GM19438 (cell line): Measurements from ENCODE around the gene GRAP.
"Not testable (repeated sequence)": the region's sequence is repeated elsewhere in the genome, so short reads cannot be mapped to it uniquely, and the experiment has no call there.

ENCODE experiments used
- ATAC-seq: cut with Tn5 transposase; IDR thresholded peaks from one replicate; pipeline ENCODE4 v1.9.1; 2021; ENCODE audit warnings: low read depth; ENCODE audit not compliant: unreplicated experiment

Gene GRAP

GRCh38 chr17:19043032-19043431 lies 3.7 kb downstream of the GRAP start:
- peak; percentile 34 for ATAC-seq

GRCh38 chr17:19042369-19042768 lies 4.4 kb downstream of the GRAP start:
- not testable (repeated sequence) for ATAC-seq

DNA sequence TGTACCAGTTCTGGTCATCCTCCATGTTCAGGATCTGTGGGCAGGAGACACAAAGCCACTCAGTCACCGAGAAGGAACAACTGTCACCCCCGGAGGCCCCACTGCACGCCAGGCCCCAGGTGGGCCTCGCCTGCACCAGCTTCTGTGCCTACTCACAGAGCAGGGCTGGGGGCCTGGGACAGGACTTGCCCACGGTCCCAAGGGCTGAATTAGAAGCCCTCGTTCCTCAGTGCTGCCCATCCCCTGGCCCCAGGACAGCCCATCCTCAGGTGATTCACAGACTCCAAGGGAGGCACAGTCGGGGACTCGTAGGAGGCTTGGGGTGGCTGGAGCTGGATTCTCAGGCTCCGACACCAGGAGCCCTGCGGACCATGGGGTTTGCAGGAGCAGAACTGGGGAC lies 4.9 kb downstream of the GRAP start:
- ATAC-seq: not testable (repeated sequence)

DNA sequence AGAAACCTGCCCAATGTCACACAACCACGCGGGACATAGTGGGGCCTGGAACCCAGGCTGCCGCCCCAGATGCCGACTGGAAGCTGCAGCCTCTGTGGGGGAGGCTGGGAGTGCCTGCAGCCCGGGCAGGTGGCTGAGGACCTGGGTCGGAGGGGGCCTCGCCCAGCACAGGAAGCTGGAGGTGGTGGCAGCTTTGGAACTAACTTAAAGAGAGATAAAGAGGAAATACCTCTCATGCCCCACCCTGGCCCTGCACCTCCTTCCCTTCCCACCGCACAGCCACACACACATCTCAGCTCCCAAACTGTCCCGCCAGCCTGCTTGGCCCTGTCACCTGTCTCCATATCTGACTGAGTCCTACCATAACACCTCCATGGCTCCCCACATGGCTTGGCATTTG lies 6.4 kb downstream of the GRAP start:
- ATAC-seq: not testable (repeated sequence)

- ATAC-seq: not testable (repeated sequence)
Observed at GRCh38 chr17:19038730-19039129, 8.0 kb downstream of the GRAP start.

- not testable (repeated sequence) for ATAC-seq
Observed at GRCh38 chr17:19038007-19038406, 8.8 kb downstream of the GRAP start.

DNA sequence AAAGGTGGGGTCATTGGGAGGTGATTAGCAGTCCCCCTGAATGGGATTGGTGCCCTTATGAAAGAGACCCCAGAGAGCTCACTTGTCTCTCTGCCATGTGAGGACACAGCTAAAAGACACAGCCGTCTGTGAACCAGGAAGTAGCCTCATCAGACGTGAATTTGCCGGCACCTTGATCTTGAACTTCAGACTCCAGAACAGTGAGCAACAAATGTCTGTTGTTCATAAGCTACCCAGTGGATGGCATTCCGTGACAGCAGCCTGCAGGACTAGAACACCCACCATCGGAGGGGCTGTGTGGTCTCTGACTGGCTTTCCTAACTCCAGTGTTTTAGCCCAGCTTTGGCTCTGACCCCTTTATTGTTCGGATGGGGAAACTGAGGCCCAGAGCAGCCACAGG lies 9.2 kb downstream of the GRAP start:
- ATAC-seq: not testable (repeated sequence)

DNA sequence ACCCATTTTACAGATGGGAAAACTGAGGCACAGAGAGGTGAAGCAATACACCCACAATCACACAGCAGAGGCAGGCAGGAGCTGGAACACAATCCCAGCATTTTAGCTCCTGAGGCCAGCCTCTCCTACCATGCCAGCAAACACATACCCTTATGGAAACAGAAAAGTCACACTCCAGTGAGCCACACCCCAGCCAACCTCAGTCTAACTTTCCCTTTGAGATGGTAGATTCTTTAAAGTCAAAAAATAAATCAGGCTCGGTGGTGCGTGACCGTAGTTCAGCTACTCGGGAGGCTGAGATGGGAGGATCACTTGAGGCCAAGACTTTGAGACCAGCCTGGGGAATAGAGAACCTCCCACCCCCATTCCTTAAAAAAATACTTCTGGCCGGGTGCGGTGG lies 10.6 kb downstream of the GRAP start:
- ATAC-seq: not testable (repeated sequence)

DNA sequence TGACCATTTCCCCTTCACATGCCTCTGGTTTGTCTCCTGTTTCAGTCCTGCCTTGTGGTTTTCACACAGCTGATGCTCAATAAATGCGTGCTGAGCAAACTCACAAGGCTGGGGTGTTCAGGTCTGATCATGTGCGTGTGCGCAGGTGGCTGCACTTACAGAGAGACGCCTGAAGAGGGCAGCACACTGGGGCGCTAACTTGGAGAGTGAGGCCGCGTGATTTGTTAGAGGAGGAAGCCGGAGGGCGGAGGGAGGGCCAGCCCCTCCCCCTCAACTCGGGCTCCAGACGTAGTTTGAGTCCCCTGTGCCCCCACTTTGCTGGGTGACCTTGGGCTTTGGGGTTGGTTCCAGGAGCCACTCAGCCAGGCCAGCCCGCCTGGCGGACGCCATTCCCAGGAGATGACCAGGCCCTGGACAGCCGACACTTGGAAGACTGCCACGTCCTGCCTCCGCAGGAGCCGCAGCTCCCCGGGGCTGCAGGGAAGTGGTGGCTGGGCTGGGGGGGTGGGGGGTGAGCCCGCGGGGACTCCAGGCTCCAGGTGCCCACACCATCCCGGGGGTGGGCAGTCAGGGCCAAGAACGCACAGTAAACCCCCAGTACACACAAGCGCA lies 14.3 kb downstream of the GRAP start:
- peak; percentile 63 for ATAC-seq

DNA sequence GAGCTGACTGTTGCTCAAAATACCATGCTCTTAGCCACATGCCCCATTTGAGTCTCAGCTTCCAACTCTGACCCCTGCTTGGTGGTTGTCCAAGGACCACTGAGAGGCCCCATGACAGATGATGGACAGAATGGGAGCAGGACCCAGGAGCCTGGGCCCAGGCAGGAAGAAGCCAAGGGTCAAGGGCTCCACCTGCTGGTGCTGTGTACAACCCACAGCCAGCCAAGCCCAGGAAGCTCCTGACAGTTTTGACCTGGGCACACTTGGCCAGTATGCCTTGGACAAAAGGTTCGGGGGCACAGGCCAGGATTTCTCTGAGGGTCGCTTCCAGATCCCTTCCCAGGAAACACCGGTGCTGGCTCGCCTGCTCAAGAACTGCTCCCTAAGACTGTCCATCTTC lies 15.0 kb downstream of the GRAP start:
- ATAC-seq: not testable (repeated sequence)

DNA sequence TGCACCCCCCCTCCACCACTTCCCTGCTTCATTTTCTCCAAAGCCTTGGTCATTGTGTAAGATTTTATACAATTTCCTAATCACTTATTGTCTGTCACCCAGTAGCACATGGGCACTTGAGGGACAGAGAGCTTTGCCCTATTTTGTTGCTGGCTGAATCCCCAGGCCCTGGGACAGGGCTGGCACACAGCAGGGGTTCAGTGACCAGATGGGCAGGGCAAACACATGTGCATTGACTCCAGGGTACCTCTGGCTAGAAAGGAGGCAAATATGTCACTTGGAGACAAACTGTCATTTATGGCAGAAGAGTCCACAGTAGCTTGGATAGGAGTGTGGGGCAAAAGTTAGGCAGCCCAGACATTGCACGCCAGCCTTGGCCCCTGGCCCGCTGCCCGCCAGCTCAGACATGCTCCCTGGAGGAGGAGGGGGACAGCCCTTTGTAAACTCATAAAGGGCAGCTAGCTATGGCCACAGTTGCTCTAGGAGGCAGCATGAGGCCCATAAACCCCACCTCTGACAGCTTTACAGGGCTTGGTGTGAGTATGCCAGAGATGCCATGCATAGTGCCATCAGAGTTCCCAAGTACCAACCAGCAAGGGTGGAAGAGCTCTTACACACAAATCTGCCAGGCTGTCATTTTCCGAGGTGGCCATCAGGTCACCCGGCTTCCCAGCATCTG lies 15.8 kb downstream of the GRAP start:
- not testable (repeated sequence) for ATAC-seq

- ATAC-seq: not testable (repeated sequence)
Observed at GRCh38 chr17:19029740-19030139, 17.0 kb downstream of the GRAP start.

GRCh38 chr17:19028671-19029070 lies 18.1 kb downstream of the GRAP start:
- ATAC-seq: not testable (repeated sequence)

DNA sequence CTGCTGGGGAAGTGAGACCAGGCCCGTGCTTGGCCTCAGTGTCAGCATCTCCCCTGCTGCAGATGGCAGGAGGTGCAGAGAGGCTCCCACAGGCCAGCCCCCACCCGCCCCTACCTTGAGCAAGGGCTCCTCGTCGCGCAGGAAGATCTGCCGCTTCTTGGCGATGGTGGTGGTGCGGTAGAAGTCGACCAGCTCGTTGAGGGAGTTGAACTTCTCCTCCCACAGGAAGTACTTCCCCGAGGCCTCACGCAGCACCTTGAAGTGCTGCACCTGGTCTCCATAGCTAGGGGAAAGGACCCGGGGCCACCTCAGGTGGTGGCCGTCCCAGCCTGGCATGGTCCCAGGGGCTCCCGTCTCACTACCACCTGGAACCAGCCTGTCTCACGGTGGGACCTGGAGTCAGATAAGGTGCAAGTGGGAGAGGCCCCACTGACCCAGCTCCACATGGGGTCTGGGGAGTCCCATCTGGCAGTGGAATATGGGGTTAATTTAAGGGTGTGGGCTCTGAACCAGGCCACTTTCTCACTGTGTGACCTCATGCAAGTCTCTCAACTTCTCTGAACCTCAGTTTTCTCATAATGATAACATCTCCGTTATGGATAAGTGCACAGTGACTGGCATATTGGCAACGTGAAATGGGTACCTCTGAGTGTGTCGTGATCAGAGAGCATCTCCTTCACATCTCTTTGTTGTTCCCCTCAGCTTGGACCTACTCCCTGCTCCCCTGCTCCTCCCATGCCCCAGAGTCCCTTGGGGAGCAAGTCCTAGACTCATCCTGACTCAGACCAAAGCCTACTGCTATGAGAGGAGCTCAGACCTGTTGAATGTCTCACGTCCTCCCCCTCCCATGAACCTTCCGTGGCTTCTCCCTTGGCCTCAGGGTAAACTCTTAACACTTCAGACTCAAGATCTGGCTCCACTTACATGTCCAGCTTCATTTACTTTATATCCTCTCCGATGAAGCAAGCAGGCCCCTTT lies 22.4 kb downstream of the GRAP start:
- ATAC-seq: no peak

DNA sequence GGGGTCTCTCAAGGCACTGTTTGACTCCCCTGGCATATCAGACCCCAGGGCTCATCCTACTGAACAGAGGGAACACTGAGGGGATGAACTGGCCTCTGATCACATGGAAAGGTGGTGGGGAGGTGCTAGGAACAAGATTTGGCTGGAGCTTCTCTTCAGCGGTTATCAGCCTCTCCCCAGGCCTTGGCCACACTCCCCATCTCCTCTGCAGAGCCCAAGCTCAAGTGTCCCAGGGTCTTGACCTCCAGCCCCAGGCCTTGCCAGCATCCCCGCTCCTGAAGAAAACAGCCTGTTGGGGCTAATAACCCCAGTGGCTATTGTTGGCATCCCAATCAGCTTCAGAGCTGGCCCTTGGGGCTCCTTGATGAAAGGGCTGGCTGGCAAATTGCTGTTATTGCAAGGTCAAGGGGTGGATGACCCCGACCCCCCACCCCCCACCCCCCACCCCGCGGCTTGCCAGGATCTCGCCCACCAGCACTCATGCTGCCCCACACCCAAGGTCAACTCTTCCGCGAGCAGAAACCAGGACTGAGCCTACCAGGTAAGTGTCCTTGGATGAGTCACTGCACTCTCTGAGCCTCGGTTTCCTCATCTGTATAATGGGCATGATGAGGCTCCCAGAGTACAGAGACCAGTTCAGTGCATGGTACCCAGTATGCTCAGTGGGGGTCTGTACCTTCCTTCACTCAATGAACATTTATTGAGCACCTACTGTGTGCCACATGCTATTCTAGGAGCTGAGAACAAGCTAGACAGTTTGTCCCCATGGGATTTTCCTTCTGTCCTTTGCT lies 23.4 kb downstream of the GRAP start:
- ATAC-seq: no peak

DNA sequence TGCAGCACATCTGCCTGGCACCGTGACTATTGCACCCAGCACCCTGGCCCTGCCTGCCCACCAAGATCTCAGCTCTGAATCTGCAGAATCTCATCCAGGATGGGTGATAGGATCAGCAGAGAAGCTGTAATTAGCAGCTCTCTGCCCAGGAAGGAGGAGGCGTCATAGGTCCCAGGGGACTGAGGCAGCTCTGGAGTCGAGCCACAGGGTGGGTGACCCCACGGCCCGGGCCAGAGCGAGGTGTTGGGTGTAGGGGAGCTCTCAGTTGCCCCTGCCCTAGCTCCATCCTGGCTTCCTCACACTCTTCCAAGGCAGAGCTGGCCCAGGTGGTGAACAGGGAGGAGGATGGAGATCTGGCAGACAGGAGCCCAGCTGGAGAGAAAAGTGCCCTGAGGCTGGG lies 24.0 kb downstream of the GRAP start:
- ATAC-seq: no peak

DNA sequence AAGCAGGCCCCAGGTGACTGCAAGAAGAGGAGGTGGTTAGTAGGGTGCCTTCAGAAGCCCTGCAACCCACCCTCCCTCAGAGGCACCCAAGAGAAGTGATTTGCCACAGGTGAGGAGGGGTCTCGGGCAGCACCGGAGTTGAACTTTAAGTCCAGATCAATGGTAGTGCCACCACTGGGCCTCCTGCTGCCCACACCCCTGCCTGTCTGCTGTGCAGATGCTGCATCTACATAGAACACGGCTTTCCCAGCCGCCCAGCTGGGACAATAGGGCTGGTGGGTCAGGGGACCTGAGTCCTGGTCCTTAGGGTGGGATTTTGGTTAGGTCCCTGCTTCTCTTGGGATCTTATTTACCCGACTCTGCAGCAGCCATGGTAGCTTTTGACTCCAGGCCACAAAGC lies 24.6 kb downstream of the GRAP start:
- ATAC-seq: no peak

DNA sequence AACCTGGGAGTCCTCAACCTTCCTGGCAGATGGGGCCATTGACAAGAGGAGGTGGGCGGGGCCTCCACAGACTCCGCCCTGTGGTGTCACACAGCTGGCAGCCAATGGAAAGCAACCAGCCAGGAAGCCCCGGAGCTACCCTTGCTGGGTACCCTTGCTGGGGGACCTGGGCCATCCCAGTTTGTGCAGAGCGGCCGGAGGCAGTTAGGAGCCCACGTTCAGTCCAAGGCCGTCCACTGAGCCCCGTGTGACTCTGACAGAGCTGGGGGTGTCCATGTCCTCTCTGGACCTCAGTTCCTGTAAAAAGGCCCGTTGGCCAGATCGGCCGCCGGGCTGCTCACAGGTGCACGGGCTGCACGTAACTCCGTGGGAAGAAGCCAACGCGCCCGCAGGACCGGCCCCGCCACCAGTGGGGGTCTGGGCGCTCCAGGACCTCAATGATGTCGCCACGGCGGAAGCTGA lies 25.1 kb downstream of the GRAP start:
- ATAC-seq: no peak

DNA sequence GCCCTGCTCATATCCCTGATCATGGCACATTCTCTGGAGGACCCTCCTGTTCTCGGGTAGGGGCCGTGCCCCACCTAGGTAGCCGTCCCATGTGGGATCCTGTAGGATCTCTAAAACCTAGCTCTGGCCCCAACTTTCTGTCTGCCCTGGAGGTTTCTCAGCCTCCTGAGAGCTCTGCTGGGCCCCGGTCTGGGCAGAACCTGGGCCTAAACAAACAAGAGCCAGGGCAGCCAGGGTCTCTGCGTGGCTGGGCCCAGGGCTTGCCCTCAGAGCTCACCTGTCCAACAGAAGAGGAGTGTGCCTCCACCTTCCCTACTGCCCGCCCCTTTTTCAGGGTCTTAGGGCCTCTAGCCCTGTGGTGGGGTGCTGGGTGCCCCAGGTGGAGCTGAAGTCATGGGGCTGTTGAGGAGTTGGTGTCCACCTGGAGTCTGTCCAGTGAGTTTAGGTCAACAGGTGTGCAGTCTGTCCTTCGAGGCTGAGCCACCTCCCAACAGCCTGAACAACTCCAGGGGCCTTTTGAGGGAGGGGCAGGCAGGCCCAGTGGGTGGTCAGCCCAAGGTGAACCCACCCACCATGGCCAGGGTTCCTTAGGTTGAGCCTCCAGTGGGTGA lies 25.6 kb downstream of the GRAP start:
- not testable (repeated sequence) for ATAC-seq

DNA sequence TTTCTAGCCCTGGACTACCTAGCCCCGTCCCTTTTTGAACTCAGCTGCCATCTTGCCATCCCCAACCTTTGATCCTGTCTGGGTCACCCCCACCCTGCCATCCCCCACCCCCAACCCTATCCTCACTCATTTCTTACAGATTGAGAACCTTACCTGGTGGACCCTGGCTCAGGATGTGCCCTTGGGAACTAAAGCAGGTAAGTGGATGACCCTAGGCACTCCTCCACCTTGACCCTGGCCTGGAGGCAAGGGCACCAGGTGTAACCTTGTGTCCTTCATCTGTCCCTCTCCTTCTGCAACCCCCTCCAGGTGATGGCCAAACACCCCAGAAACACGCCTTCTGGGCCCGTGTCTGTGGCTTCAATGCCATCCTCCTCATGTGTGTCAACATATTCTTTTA lies 26.7 kb downstream of the GRAP start:
- ATAC-seq: no peak
